MM.1S (cell line): Measurements from ENCODE around the gene LMO1.

Experiments used
- DNase-seq: peaks from one replicate; pipeline ENCODE4 v3.0.0-alpha.2; 2015
- H2AFZ ChIP-seq: fragments of 300-600 bp; sonication (generic); 2 replicates; pipeline ENCODE4 v1.6.0; 2016; ENCODE audit warnings: antibody characterized with exemption, low read length
- H3F3A ChIP-seq: fragments of 300-600 bp; sonication (generic); 2 replicates; pipeline ENCODE4 v1.6.1; 2016; ENCODE audit warnings: mild to moderate bottlenecking, antibody characterized with exemption, low read length, moderate library complexity, mixed read lengths; ENCODE audit not compliant: insufficient read depth
- H3K27ac ChIP-seq: fragments of 300-600 bp; sonication (generic); 2 replicates; pipeline ENCODE4 v1.5.1; 2016; ENCODE audit warnings: mild to moderate bottlenecking, low read length
- H3K27me3 ChIP-seq: fragments of 300-600 bp; sonication (generic); replicated peaks from 2 replicates; pipeline ENCODE4 v1.6.0; 2016; ENCODE audit warnings: low read length; ENCODE audit not compliant: insufficient read depth
- H3K36me3 ChIP-seq: fragments of 300-600 bp; sonication (generic); replicated peaks from 2 replicates; pipeline ENCODE4 v1.6.1; 2016; ENCODE audit warnings: mild to moderate bottlenecking, low read length, mixed read lengths; ENCODE audit not compliant: insufficient read depth
- H3K4me1 ChIP-seq: fragments of 300-600 bp; sonication (generic); 2 replicates; pipeline ENCODE4 v1.6.1; 2016; ENCODE audit warnings: low read length, mixed read lengths
- H3K4me2 ChIP-seq: fragments of 300-600 bp; sonication (generic); 2 replicates; pipeline ENCODE4 v1.6.0; 2016; ENCODE audit warnings: low read depth, low read length
- H3K4me3 ChIP-seq: fragments of 300-600 bp; sonication (generic); 2 replicates; pipeline ENCODE4 v1.5.1; 2016; ENCODE audit warnings: low read length, mixed read lengths
- H3K79me2 ChIP-seq: fragments of 300-600 bp; sonication (generic); 2 replicates; pipeline ENCODE4 v1.6.1; 2016; ENCODE audit warnings: mixed run types, low read length, mixed read lengths
- H3K9ac ChIP-seq: fragments of 300-600 bp; sonication (generic); 2 replicates; pipeline ENCODE4 v1.6.1; 2016; ENCODE audit warnings: low read length, mixed read lengths
- H3K9me2 ChIP-seq: fragments of 300-600 bp; sonication (generic); replicated peaks from 2 replicates; pipeline ENCODE4 v1.6.1; 2016; ENCODE audit warnings: mild to moderate bottlenecking, low read length, mixed read lengths; ENCODE audit not compliant: insufficient read depth
- H3K9me3 ChIP-seq: fragments of 300-600 bp; sonication (generic); replicated peaks from 2 replicates; pipeline ENCODE4 v1.6.1; 2016; ENCODE audit warnings: mild to moderate bottlenecking, low read length, mixed read lengths; ENCODE audit not compliant: insufficient read depth
- H4K20me1 ChIP-seq: fragments of 300-600 bp; sonication (generic); 2 replicates; pipeline ENCODE4 v1.6.1; 2016; ENCODE audit warnings: mild to moderate bottlenecking, low read length, moderate library complexity, mixed read lengths; ENCODE audit not compliant: insufficient read depth
- EZH2 ChIP-seq: fragments of 300-600 bp; sonication (generic); optimal IDR thresholded peaks from 2 replicates; pipeline ENCODE3; 2017; ENCODE audit warnings: low read depth, mild to moderate bottlenecking, antibody characterized with exemption, low read length, mixed read lengths
- EZH2phosphoT487 ChIP-seq: fragments of 300-600 bp; sonication (generic); IDR thresholded peaks from 2 replicates; pipeline ENCODE4 v1.6.1; 2018; ENCODE audit warnings: antibody characterized with exemption, low read length
- TF ChIP-seq, protein P1 (sequence below): fragments of 300-600 bp; sonication (generic); IDR thresholded peaks from 2 replicates; pipeline ENCODE4 v1.5.1; 2016; ENCODE audit warnings: antibody characterized with exemption, low read length, mixed read lengths

LMO1 gene

DNA sequence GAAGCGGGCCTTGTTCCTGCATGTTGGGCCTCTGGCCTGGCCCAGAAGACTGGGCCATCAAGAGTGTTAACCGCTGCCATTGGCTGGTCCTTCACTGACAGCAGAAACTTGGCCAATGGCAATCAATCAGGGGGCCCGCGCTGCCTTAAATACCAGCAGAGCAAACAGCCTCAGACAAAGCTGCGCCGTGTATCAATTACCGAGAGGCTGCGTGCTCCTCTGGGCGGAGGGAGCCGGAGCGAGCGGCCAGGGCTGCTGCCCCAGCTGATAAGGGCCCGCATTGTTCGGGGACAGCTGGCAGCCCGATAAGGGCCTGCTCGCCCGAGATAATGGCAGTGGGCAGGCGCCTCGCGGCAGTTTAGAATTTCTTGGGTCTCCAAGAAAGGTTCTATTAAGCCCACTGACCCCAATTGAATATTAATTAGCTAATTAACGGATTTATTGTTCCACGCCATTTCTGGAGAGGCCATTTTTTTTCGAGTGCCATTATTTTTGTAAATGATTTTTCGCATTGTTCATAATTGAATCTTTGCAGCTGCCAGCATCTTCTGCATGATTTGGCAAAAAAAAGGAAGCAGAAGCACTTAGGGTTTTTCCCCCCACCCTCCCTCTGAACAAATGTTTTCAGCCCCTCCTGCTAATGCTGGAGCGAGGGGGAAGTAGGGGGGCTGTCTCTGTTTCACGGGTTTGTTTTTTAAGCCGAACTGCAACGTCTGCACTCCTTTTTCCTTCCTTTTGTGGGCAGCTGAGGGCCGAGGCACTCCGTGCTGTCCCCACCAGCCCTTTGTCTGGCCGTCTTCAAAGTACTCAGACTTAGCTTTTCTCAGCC, 57.2 kb downstream of the LMO1 start:
- Histone ChIP-seq H4K20me1 (no peaks in the 10 kb centered on the region), H3K79me2 (no peaks in the 10 kb centered on the region), H3K27ac (no peak overlapping the region), H3K36me3 (no peaks in the 10 kb centered on the region), H3K27me3 (no peaks in the 10 kb centered on the region; the same call in 1 of the 2 replicates), H3K9ac (no peak overlapping the region), H3F3A (no peaks in the 10 kb centered on the region), H2AFZ (no peak overlapping the region), H3K9me3 (no peaks in the 10 kb centered on the region), H3K4me1 (no peaks in the 10 kb centered on the region), H3K4me3 (no peak overlapping the region), H3K4me2 (no peak overlapping the region), H3K9me2 (no peaks in the 10 kb centered on the region)
- TF ChIP-seq EZH2 (no peak), EZH2phosphoT487 (no peak)
- TF ChIP-seq, protein P1, sequence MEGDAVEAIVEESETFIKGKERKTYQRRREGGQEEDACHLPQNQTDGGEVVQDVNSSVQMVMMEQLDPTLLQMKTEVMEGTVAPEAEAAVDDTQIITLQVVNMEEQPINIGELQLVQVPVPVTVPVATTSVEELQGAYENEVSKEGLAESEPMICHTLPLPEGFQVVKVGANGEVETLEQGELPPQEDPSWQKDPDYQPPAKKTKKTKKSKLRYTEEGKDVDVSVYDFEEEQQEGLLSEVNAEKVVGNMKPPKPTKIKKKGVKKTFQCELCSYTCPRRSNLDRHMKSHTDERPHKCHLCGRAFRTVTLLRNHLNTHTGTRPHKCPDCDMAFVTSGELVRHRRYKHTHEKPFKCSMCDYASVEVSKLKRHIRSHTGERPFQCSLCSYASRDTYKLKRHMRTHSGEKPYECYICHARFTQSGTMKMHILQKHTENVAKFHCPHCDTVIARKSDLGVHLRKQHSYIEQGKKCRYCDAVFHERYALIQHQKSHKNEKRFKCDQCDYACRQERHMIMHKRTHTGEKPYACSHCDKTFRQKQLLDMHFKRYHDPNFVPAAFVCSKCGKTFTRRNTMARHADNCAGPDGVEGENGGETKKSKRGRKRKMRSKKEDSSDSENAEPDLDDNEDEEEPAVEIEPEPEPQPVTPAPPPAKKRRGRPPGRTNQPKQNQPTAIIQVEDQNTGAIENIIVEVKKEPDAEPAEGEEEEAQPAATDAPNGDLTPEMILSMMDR, result no peak
- DNase-seq, result no peak

DNA sequence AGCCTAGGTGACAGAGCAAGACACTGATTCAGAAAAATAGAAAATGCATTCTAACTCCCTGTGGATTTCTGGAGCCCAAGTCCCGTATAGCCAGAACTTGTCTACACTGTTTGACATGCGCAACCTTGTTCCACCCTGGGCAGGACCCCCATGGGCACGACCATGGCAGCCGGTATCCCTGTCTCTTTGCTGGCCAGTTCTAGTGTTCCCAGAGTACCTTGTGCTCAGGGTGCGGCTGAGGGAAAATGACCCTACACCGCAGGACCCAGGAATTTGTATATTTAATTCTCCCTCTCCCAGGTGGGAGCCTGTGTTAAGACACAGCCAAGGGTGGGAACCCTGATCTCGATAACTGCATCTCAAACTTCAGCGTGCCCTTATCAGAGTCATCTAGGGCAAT, 58.1 kb downstream of the LMO1 start:
- Histone ChIP-seq H3K27ac (no peak overlapping the region), H3K36me3 (no peaks in the 10 kb centered on the region), H3F3A (no peaks in the 10 kb centered on the region), H2AFZ (no peak overlapping the region), H3K4me3 (no peak overlapping the region), H4K20me1 (no peaks in the 10 kb centered on the region), H3K9me3 (no peaks in the 10 kb centered on the region), H3K4me2 (no peak overlapping the region), H3K27me3 (no peaks in the 10 kb centered on the region; the same call in 1 of the 2 replicates), H3K9ac (no peak overlapping the region), H3K9me2 (no peaks in the 10 kb centered on the region), H3K79me2 (no peaks in the 10 kb centered on the region), H3K4me1 (no peaks in the 10 kb centered on the region)
- TF ChIP-seq EZH2phosphoT487 (no peak), EZH2 (no peak)
- TF ChIP-seq, protein P1, result no peak
- no peak for DNase-seq

DNA sequence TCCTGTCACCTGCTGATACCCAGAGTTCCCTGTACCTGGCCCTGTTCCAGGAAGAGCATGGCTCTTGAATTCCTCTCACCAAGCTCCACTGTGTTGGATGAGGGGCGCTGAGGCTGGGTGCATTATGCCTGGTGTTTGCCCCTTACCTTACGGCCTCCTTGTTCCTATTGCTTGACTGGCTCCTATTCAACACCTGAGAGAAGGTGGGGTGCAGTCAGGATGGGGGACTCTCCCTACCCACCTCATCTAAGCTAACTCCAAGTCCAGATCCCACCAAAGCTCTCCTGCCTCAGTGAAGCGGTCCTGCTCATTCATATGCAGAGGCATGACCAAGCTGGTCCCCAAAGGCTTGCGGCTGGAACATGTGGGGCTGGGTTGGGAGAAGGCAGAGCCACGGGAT, 59.1 kb downstream of the LMO1 start:
- H3K9me3 ChIP-seq, result no peaks in the 10 kb centered on the region
- no peak overlapping the region for H2AFZ ChIP-seq
- H3K9me2 ChIP-seq, result no peaks in the 10 kb centered on the region
- H3F3A ChIP-seq, result no peaks in the 10 kb centered on the region
- no peaks in the 10 kb centered on the region for H3K36me3 ChIP-seq
- DNase-seq, result no peak
- TF ChIP-seq, protein P1, result no peak
- TF ChIP-seq EZH2 (no peak), EZH2phosphoT487 (no peak)
- H3K4me3 ChIP-seq, result no peak overlapping the region
- no peaks in the 10 kb centered on the region for H3K4me1 ChIP-seq
- no peak overlapping the region for H3K9ac ChIP-seq
- H4K20me1 ChIP-seq, result no peaks in the 10 kb centered on the region
- H3K79me2 ChIP-seq, result no peaks in the 10 kb centered on the region
- no peaks in the 10 kb centered on the region; the same call in 1 of the 2 replicates for H3K27me3 ChIP-seq
- no peak overlapping the region for H3K4me2 ChIP-seq
- H3K27ac ChIP-seq, result no peak overlapping the region
